ENCODE data around the gene MRPS18A. TPM values are rescaled to one million over a fixed set of nuclear protein-coding genes. Genes with fewer than 3 reads are reported as not detected.

MRPS18A gene
- total and polyA plus RNA-seq, 9 of the 15 experiments (the other 6 are each of a cell fraction or from before 2014, with no cell fraction given): 87.5 to 243 (median 125) TPM

GRCh38 chr6:43629104-43629504 is 58.5 kb downstream of the MRPS18A start, which contains the start of gene GTPBP2 (continued):
- TF ChIP-seq KLF13 (tag; IDR thresholded peaks at IDR 0.05; ENCODE audit: borderline replicate concordance, low read depth) (0 out of 2 replicates have a peak, but pooled peaks have one; percentile 9), FOXJ2 (tag; IDR thresholded peaks at IDR 0.05) (peak; percentile 88; the same call in 1 of the 2 replicates), ASH1L (IDR thresholded peaks at IDR 0.05; ENCODE audit: borderline replicate concordance, low read depth, partially characterized antibody) (peak; percentile 2), ZNF354B (CRISPR knock-in tag; IDR thresholded peaks at IDR 0.05) (no peak), HCFC1 (IDR thresholded peaks at IDR 0.05; ENCODE audit: low read depth, low read length) (peak; percentile 99), RBFOX2 (IDR thresholded peaks at IDR 0.05; ENCODE audit: low read depth, low read length) (peak; percentile 91), E2F5 (CRISPR knock-in tag; IDR thresholded peaks at IDR 0.05) (0 out of 2 replicates have a peak, but pooled peaks have one; percentile 2), YY1 (IDR thresholded peaks at IDR 0.05; ENCODE audit: borderline replicate concordance in 1 of 3, control insufficient read depth in 1 of 3, extremely low read depth in 1 of 3, insufficient read depth in 3 of 3, insufficient read length in 1 of 3, insufficient replicate concordance in 2 of 3, low read depth in 1 of 3, low read length in 2 of 3) (peak in 2 of 3 experiments; percentile 51 to 74), POLR2AphosphoS2 (IDR thresholded peaks at IDR 0.05; ENCODE audit: low read length) (no peak), ARHGAP35 (IDR thresholded peaks at IDR 0.05; ENCODE audit: partially characterized antibody) (no peak), FOXK2 (conservative IDR thresholded peaks at IDR 0.05 in 1 of 2, IDR thresholded peaks at IDR 0.05 in 1 of 2; ENCODE audit: low read depth in 2 of 2) (peak; percentile 41 to 43; a peak in 2 of 4 replicates), SLC30A9 (CRISPR knock-in tag; IDR thresholded peaks at IDR 0.05) (no peak), HDAC3 (IDR thresholded peaks at IDR 0.05; ENCODE audit: borderline replicate concordance, partially characterized antibody) (no peak), SFPQ (IDR thresholded peaks at IDR 0.05; ENCODE audit: low read depth, low read length) (no peak), ELF1 (tag; IDR thresholded peaks at IDR 0.05) (peak; percentile 66; the same call in 1 of the 2 replicates)
- TF ChIP-seq, protein P1, sequence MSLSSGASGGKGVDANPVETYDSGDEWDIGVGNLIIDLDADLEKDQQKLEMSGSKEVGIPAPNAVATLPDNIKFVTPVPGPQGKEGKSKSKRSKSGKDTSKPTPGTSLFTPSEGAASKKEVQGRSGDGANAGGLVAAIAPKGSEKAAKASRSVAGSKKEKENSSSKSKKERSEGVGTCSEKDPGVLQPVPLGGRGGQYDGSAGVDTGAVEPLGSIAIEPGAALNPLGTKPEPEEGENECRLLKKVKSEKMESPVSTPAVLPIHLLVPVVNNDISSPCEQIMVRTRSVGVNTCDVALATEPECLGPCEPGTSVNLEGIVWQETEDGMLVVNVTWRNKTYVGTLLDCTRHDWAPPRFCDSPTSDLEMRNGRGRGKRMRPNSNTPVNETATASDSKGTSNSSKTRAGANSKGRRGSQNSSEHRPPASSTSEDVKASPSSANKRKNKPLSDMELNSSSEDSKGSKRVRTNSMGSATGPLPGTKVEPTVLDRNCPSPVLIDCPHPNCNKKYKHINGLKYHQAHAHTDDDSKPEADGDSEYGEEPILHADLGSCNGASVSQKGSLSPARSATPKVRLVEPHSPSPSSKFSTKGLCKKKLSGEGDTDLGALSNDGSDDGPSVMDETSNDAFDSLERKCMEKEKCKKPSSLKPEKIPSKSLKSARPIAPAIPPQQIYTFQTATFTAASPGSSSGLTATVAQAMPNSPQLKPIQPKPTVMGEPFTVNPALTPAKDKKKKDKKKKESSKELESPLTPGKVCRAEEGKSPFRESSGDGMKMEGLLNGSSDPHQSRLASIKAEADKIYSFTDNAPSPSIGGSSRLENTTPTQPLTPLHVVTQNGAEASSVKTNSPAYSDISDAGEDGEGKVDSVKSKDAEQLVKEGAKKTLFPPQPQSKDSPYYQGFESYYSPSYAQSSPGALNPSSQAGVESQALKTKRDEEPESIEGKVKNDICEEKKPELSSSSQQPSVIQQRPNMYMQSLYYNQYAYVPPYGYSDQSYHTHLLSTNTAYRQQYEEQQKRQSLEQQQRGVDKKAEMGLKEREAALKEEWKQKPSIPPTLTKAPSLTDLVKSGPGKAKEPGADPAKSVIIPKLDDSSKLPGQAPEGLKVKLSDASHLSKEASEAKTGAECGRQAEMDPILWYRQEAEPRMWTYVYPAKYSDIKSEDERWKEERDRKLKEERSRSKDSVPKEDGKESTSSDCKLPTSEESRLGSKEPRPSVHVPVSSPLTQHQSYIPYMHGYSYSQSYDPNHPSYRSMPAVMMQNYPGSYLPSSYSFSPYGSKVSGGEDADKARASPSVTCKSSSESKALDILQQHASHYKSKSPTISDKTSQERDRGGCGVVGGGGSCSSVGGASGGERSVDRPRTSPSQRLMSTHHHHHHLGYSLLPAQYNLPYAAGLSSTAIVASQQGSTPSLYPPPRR (CRISPR knock-in tag; IDR thresholded peaks at IDR 0.05; ENCODE audit: borderline replicate concordance): no peak
- TF ChIP-seq, protein P2, sequence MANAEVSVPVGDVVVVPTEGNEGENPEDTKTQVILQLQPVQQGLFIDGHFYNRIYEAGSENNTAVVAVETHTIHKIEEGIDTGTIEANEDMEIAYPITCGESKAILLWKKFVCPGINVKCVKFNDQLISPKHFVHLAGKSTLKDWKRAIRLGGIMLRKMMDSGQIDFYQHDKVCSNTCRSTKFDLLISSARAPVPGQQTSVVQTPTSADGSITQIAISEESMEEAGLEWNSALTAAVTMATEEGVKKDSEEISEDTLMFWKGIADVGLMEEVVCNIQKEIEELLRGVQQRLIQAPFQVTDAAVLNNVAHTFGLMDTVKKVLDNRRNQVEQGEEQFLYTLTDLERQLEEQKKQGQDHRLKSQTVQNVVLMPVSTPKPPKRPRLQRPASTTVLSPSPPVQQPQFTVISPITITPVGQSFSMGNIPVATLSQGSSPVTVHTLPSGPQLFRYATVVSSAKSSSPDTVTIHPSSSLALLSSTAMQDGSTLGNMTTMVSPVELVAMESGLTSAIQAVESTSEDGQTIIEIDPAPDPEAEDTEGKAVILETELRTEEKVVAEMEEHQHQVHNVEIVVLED (CRISPR knock-in tag; IDR thresholded peaks at IDR 0.05): peak; percentile 92
